ENCODE data around the gene USP6NL. TPM values are rescaled to one million over a fixed set of nuclear protein-coding genes. Genes with fewer than 3 reads are reported as not detected.

The USP6NL gene
- polyA plus RNA-seq, 2 donors = 26.8 to 28.3 TPM

DNA sequence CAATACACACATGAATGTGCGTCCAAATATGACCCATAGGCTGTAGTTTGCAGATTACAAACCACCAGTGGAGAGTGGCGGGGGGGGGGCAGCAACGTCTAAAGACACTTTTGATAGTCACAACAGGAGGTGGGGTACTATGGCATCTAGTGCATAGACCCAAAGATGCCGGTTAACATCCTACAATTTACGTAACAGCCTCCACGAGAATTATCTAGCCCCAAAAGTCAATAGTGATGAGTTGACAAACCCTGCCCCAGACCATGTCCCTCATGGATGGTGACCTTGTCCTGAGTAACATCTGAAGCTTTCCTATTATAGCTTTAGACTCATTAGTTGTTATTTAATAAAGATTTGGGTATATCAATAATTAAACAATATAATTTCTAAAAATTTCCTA lies 31.6 kb downstream of the USP6NL start:
- H3K27me3 ChIP-seq (ENCODE audit: control insufficient read depth in 1 of 2, insufficient read depth in 2 of 2, low read length in 2 of 2) = no peaks in the 10 kb centered on the region
- no peak overlapping the region for H3K4me3 ChIP-seq (ENCODE audit: low read depth in 1 of 2, low read length in 2 of 2)
- H3K9me3 ChIP-seq (ENCODE audit: control insufficient read depth in 2 of 2, insufficient read depth in 1 of 2, low read depth in 1 of 2, low read length in 1 of 2) = no peaks in the 10 kb centered on the region
- no peaks in the 10 kb centered on the region for H3K36me3 ChIP-seq (ENCODE audit: control insufficient read depth in 2 of 2, insufficient read depth in 2 of 2, low read length in 1 of 2)
- H3K4me1 ChIP-seq (ENCODE audit: control insufficient read depth in 2 of 2, insufficient read depth in 2 of 2, low read length in 1 of 2) = no peaks in the 10 kb centered on the region
- H3K27ac ChIP-seq (ENCODE audit: low read depth in 2 of 2, low read length in 1 of 2) = no peak overlapping the region
- 84 to 88% methylated on average over 6 of the region's 6 CpGs for WGBS, 2 donors

DNA sequence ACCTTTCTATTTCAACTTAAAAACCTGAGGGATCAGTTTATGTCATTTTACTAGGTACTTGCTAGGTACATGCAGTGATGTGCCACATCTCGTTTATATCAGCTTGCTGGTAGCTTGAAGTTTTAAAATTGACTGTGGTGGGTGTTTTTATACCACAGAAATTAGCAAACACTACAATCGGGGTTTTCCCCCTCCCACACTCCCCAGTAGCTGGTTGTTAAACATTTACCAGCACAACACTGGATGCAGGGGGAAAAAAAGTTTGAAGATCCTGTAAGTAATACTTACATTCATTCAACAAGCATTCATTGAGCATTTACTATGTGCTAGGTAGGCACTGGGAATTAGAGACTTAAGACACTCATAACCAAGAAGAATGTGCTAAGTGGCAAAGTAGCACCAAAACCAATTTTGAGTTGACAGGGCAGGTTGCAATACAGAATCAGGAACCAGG lies 32.6 kb downstream of the USP6NL start:
- no peak overlapping the region for H3K4me3 ChIP-seq (ENCODE audit: low read depth in 1 of 2, low read length in 2 of 2)
- no peaks in the 10 kb centered on the region for H3K4me1 ChIP-seq (ENCODE audit: control insufficient read depth in 2 of 2, insufficient read depth in 2 of 2, low read length in 1 of 2)
- WGBS, 2 donors = 52 to 74% methylated on average over 2 of the region's 2 CpGs
- H3K27ac ChIP-seq (ENCODE audit: low read depth in 2 of 2, low read length in 1 of 2) = no peak overlapping the region
- H3K9me3 ChIP-seq (ENCODE audit: control insufficient read depth in 2 of 2, insufficient read depth in 1 of 2, low read depth in 1 of 2, low read length in 1 of 2) = no peaks in the 10 kb centered on the region
- no peaks in the 10 kb centered on the region for H3K27me3 ChIP-seq (ENCODE audit: control insufficient read depth in 1 of 2, insufficient read depth in 2 of 2, low read length in 2 of 2)
- H3K36me3 ChIP-seq (ENCODE audit: control insufficient read depth in 2 of 2, insufficient read depth in 2 of 2, low read length in 1 of 2) = no peaks in the 10 kb centered on the region

DNA sequence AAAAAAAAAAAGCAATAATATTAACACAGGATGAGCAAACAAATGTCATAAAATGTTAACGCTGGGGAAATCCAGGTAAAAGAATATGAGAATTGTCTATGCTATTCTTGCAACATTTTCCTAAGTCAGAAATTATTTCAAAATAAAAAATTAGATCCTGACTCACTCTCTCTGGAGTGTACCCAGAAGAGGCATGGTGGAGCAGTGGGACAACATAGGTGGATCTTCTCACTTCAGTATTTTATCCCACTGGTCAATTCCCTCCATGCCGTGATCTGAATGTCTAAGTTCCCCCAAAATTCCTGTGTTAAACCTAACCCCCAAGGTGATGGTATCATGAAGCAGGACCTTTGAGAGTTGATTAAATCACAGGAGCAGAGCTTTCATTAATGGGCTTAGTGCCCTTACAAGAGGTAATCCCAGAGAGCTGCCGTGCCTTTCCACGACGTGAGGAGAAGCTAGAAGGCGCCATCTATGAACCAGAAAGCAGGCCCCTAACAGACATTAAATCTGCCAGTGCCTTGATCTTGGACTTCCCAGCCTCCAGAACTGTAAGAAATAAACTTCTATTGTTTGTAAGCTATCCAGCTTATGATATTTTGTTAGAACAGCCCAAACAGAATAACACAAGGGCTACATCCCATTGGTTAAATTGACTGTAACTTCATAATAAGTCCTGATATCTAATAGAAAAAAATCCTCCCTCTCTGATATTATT lies 35.2 kb downstream of the USP6NL start:
- no peaks in the 10 kb centered on the region for H3K9me3 ChIP-seq (ENCODE audit: control insufficient read depth in 2 of 2, insufficient read depth in 1 of 2, low read depth in 1 of 2, low read length in 1 of 2)
- H3K27ac ChIP-seq (ENCODE audit: low read depth in 2 of 2, low read length in 1 of 2) = no peak overlapping the region
- H3K27me3 ChIP-seq (ENCODE audit: control insufficient read depth in 1 of 2, insufficient read depth in 2 of 2, low read length in 2 of 2) = no peaks in the 10 kb centered on the region
- WGBS, 2 donors = 91 to 92% methylated on average over 6 of the region's 6 CpGs
- H3K4me3 ChIP-seq (ENCODE audit: low read depth in 1 of 2, low read length in 2 of 2) = no peak overlapping the region
- H3K36me3 ChIP-seq (ENCODE audit: control insufficient read depth in 2 of 2, insufficient read depth in 2 of 2, low read length in 1 of 2) = no peaks in the 10 kb centered on the region
- H3K4me1 ChIP-seq (ENCODE audit: control insufficient read depth in 2 of 2, insufficient read depth in 2 of 2, low read length in 1 of 2) = no peaks in the 10 kb centered on the region

GRCh38 chr10:11573497-11573896 lies 38.0 kb downstream of the USP6NL start:
- no peaks in the 10 kb centered on the region for H3K9me3 ChIP-seq (ENCODE audit: control insufficient read depth in 2 of 2, insufficient read depth in 1 of 2, low read depth in 1 of 2, low read length in 1 of 2)
- no peaks in the 10 kb centered on the region for H3K27me3 ChIP-seq (ENCODE audit: control insufficient read depth in 1 of 2, insufficient read depth in 2 of 2, low read length in 2 of 2)
- no peaks in the 10 kb centered on the region for H3K4me1 ChIP-seq (ENCODE audit: control insufficient read depth in 2 of 2, insufficient read depth in 2 of 2, low read length in 1 of 2)
- H3K4me3 ChIP-seq (ENCODE audit: low read depth in 1 of 2, low read length in 2 of 2) = no peak overlapping the region
- H3K36me3 ChIP-seq (ENCODE audit: control insufficient read depth in 2 of 2, insufficient read depth in 2 of 2, low read length in 1 of 2) = no peaks in the 10 kb centered on the region
- no peak overlapping the region for H3K27ac ChIP-seq (ENCODE audit: low read depth in 2 of 2, low read length in 1 of 2)
- WGBS, 2 donors = 61 to 65% methylated on average over 3 of the region's 3 CpGs

DNA sequence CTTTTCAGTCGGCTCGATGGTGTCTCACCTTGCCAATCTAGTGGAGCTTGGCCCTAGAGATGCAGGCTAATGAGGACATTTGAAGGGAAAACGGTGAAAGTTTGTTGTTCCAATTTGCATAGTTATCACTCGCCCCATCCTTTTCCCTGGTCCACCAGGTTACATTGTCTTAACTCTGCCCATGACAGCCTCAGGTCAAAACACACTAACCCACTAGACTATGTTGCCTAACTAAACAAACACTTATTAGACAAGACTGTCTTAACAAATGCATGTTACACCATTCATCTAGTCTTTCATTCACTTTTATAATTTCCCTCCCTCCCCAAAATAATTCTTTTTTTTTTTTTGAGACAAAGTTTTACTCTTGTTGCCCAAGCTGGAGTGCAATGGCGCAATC lies 40.7 kb downstream of the USP6NL start:
- Histone ChIP-seq H3K4me1 (ENCODE audit: control insufficient read depth in 2 of 2, insufficient read depth in 2 of 2, low read length in 1 of 2) (no peaks in the 10 kb centered on the region), H3K27me3 (ENCODE audit: control insufficient read depth in 1 of 2, insufficient read depth in 2 of 2, low read length in 2 of 2) (no peaks in the 10 kb centered on the region), H3K9me3 (ENCODE audit: control insufficient read depth in 2 of 2, insufficient read depth in 1 of 2, low read depth in 1 of 2, low read length in 1 of 2) (no peaks in the 10 kb centered on the region), H3K27ac (ENCODE audit: low read depth in 2 of 2, low read length in 1 of 2) (no peak overlapping the region), H3K4me3 (ENCODE audit: low read depth in 1 of 2, low read length in 2 of 2) (no peak overlapping the region), H3K36me3 (ENCODE audit: control insufficient read depth in 2 of 2, insufficient read depth in 2 of 2, low read length in 1 of 2) (no peaks in the 10 kb centered on the region)
- 86 to 89% methylated on average over 5 of the region's 5 CpGs for WGBS, 2 donors

- no peaks in the 10 kb centered on the region for H3K36me3 ChIP-seq (ENCODE audit: control insufficient read depth in 2 of 2, insufficient read depth in 2 of 2, low read length in 1 of 2)
- H3K27ac ChIP-seq (ENCODE audit: low read depth in 2 of 2, low read length in 1 of 2) = no peak overlapping the region
- 81 to 93% methylated on average over 6 of the region's 6 CpGs for WGBS, 2 donors
- H3K4me1 ChIP-seq (ENCODE audit: control insufficient read depth in 2 of 2, insufficient read depth in 2 of 2, low read length in 1 of 2) = no peaks in the 10 kb centered on the region
- H3K4me3 ChIP-seq (ENCODE audit: low read depth in 1 of 2, low read length in 2 of 2) = no peak overlapping the region
- H3K9me3 ChIP-seq (ENCODE audit: control insufficient read depth in 2 of 2, insufficient read depth in 1 of 2, low read depth in 1 of 2, low read length in 1 of 2) = no peaks in the 10 kb centered on the region
- no peaks in the 10 kb centered on the region for H3K27me3 ChIP-seq (ENCODE audit: control insufficient read depth in 1 of 2, insufficient read depth in 2 of 2, low read length in 2 of 2)
These were observed 42.0 kb downstream of the USP6NL start for GRCh38 chr10:11569471-11569870.

GRCh38 chr10:11568578-11568977 lies 42.9 kb downstream of the USP6NL start:
- 97 to 100% methylated on average over 1 of the region's 1 CpG for WGBS, 2 donors
- H3K27ac ChIP-seq (ENCODE audit: low read depth in 2 of 2, low read length in 1 of 2) = no peak overlapping the region
- H3K9me3 ChIP-seq (ENCODE audit: control insufficient read depth in 2 of 2, insufficient read depth in 1 of 2, low read depth in 1 of 2, low read length in 1 of 2) = no peaks in the 10 kb centered on the region
- H3K36me3 ChIP-seq (ENCODE audit: control insufficient read depth in 2 of 2, insufficient read depth in 2 of 2, low read length in 1 of 2) = no peaks in the 10 kb centered on the region
- no peak overlapping the region for H3K4me3 ChIP-seq (ENCODE audit: low read depth in 1 of 2, low read length in 2 of 2)
- no peaks in the 10 kb centered on the region for H3K27me3 ChIP-seq (ENCODE audit: control insufficient read depth in 1 of 2, insufficient read depth in 2 of 2, low read length in 2 of 2)
- H3K4me1 ChIP-seq (ENCODE audit: control insufficient read depth in 2 of 2, insufficient read depth in 2 of 2, low read length in 1 of 2) = no peaks in the 10 kb centered on the region

GRCh38 chr10:11564741-11565140 lies 46.7 kb downstream of the USP6NL start:
- Histone ChIP-seq H3K4me3 (ENCODE audit: low read depth in 1 of 2, low read length in 2 of 2) (no peak overlapping the region), H3K4me1 (ENCODE audit: control insufficient read depth in 2 of 2, insufficient read depth in 2 of 2, low read length in 1 of 2) (no peaks in the 10 kb centered on the region), H3K36me3 (ENCODE audit: control insufficient read depth in 2 of 2, insufficient read depth in 2 of 2, low read length in 1 of 2) (no peaks in the 10 kb centered on the region), H3K27me3 (ENCODE audit: control insufficient read depth in 1 of 2, insufficient read depth in 2 of 2, low read length in 2 of 2) (no peaks in the 10 kb centered on the region), H3K27ac (ENCODE audit: low read depth in 2 of 2, low read length in 1 of 2) (no peak overlapping the region), H3K9me3 (ENCODE audit: control insufficient read depth in 2 of 2, insufficient read depth in 1 of 2, low read depth in 1 of 2, low read length in 1 of 2) (no peaks in the 10 kb centered on the region)
- WGBS, 2 donors = 90 to 91% methylated on average over 3 of the region's 3 CpGs

DNA sequence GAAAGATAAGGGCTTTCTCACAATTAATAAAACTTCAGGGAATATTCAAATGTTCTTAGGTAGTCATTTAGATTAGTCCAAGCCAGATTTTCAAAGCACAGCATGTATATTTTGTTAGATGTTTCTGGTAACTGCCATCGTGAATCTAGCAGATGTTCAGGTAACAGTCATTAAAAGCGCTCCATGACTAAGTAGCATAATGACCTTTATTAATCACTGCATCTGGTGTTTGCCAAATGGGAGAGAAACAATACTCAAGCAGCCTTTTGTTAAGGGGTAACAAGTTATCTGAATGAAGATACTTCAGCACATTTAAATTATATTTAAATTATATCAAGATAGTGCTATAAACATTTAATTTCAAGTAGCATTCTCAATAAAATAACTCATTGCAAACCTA lies 47.5 kb downstream of the USP6NL start:
- H3K4me3 ChIP-seq (ENCODE audit: low read depth in 1 of 2, low read length in 2 of 2) = no peak overlapping the region
- no peaks in the 10 kb centered on the region for H3K4me1 ChIP-seq (ENCODE audit: control insufficient read depth in 2 of 2, insufficient read depth in 2 of 2, low read length in 1 of 2)
- H3K27ac ChIP-seq (ENCODE audit: low read depth in 2 of 2, low read length in 1 of 2) = no peak overlapping the region
- no peaks in the 10 kb centered on the region for H3K9me3 ChIP-seq (ENCODE audit: control insufficient read depth in 2 of 2, insufficient read depth in 1 of 2, low read depth in 1 of 2, low read length in 1 of 2)
- no peaks in the 10 kb centered on the region for H3K27me3 ChIP-seq (ENCODE audit: control insufficient read depth in 1 of 2, insufficient read depth in 2 of 2, low read length in 2 of 2)
- H3K36me3 ChIP-seq (ENCODE audit: control insufficient read depth in 2 of 2, insufficient read depth in 2 of 2, low read length in 1 of 2) = no peaks in the 10 kb centered on the region
- WGBS, 2 donors = 60 to 67% methylated on average over 2 of the region's 2 CpGs

GRCh38 chr10:11562888-11563287 lies 48.6 kb downstream of the USP6NL start:
- H3K27me3 ChIP-seq (ENCODE audit: control insufficient read depth in 1 of 2, insufficient read depth in 2 of 2, low read length in 2 of 2) = no peaks in the 10 kb centered on the region
- WGBS, 2 donors = 96 to 98% methylated on average over 1 of the region's 1 CpG
- no peak overlapping the region for H3K27ac ChIP-seq (ENCODE audit: low read depth in 2 of 2, low read length in 1 of 2)
- H3K36me3 ChIP-seq (ENCODE audit: control insufficient read depth in 2 of 2, insufficient read depth in 2 of 2, low read length in 1 of 2) = no peaks in the 10 kb centered on the region
- no peaks in the 10 kb centered on the region for H3K4me1 ChIP-seq (ENCODE audit: control insufficient read depth in 2 of 2, insufficient read depth in 2 of 2, low read length in 1 of 2)
- no peak overlapping the region for H3K4me3 ChIP-seq (ENCODE audit: low read depth in 1 of 2, low read length in 2 of 2)
- H3K9me3 ChIP-seq (ENCODE audit: control insufficient read depth in 2 of 2, insufficient read depth in 1 of 2, low read depth in 1 of 2, low read length in 1 of 2) = no peaks in the 10 kb centered on the region
